ENCODE data around the gene COG2. TPM values are rescaled to one million over a fixed set of nuclear protein-coding genes. Genes with fewer than 3 reads are reported as not detected.

The COG2 gene
- total and polyA plus RNA-seq, 2 of the 13 experiments (the other 11 are each of a cell fraction or from before 2014, with no cell fraction given): 16.8 to 36.3 TPM

DNA sequence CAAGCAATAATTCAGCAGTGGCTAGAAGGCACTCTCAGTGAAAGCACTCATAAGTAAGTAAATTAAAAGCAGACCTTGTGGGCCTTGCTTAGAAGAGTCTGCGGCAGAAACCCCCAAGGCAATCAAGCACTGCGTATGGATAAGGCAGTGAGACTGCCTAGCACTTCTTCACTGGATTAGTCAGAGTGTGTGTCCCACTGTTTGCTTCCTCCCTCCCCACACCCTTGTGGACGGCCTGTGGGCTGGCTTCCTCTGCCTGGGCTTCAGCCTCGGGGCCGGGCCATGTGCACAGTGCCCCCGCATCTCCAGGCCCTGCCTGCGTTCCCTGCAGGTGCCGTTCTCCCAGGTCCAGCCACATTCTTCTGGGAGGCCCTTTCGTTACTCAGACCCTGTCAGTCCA is 47.8 kb downstream of the COG2 start:
- in situ Hi-C loops (cut with HindIII; ENCODE audit: extremely low pct_ligation_motif_present, low pct_unique_long_range_greater_than_20kb): no loop called here
- peaks cover 23 to 80% of the 10 kb centered on the region in 2 experiments for H3K36me3 ChIP-seq (replicated peaks in 1 of 2; ENCODE audit: control insufficient read depth in 1 of 2, insufficient read depth in 2 of 2, low read length in 2 of 2)

More for the DNA sequence above, 47.8 kb downstream of the COG2 start:
- H3K27ac ChIP-seq (ENCODE audit: extremely low read length, insufficient read depth, low read length): no peak overlapping the region
- ChIA-PET POLR2A (no interaction called here), CTCF (ENCODE audit: low intra/inter-chr PET ratio, low total read pairs) (no interaction called here)
- no peaks in the 10 kb centered on the region for H3K79me2 ChIP-seq (ENCODE audit: insufficient read depth, low read length)
- no peak overlapping the region for H3K4me2 ChIP-seq (ENCODE audit: low read depth, low read length)
- WGBS (ENCODE audit: low lambda C conversion rate): 97% methylated on average over 9 of the region's 9 CpGs
- TF ChIP-seq ESRRA (CRISPR knock-in tag; IDR thresholded peaks at IDR 0.05; ENCODE audit: low read depth) (no peak), MED8 (CRISPR knock-in tag; IDR thresholded peaks at IDR 0.05; ENCODE audit: insufficient replicate concordance) (no peak), ZNF549 (CRISPR knock-in tag; IDR thresholded peaks at IDR 0.05) (no peak), ZNF383 (CRISPR knock-in tag; IDR thresholded peaks at IDR 0.05; ENCODE audit: borderline replicate concordance) (no peak), MTF1 (CRISPR knock-in tag; IDR thresholded peaks at IDR 0.05) (no peak), ZNF430 (CRISPR knock-in tag; IDR thresholded peaks at IDR 0.05) (no peak), RFXANK (CRISPR knock-in tag; IDR thresholded peaks at IDR 0.05) (no peak), GABPB1 (CRISPR knock-in tag; IDR thresholded peaks at IDR 0.05) (no peak), KDM5A (IDR thresholded peaks at IDR 0.05; ENCODE audit: borderline replicate concordance, low read length) (no peak), GPN1 (CRISPR knock-in tag; IDR thresholded peaks at IDR 0.05; ENCODE audit: borderline replicate concordance) (no peak), CCDC6 (CRISPR knock-in tag; IDR thresholded peaks at IDR 0.05) (no peak), AGO1 (IDR thresholded peaks at IDR 0.05; ENCODE audit: low read depth, low read length, poor library complexity, severe bottlenecking) (no peak)
- TF ChIP-seq, protein P1, sequence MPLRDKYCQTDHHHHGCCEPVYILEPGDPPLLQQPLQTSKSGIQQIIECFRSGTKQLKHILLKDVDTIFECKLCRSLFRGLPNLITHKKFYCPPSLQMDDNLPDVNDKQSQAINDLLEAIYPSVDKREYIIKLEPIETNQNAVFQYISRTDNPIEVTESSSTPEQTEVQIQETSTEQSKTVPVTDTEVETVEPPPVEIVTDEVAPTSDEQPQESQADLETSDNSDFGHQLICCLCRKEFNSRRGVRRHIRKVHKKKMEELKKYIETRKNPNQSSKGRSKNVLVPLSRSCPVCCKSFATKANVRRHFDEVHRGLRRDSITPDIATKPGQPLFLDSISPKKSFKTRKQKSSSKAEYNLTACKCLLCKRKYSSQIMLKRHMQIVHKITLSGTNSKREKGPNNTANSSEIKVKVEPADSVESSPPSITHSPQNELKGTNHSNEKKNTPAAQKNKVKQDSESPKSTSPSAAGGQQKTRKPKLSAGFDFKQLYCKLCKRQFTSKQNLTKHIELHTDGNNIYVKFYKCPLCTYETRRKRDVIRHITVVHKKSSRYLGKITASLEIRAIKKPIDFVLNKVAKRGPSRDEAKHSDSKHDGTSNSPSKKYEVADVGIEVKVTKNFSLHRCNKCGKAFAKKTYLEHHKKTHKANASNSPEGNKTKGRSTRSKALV (CRISPR knock-in tag; IDR thresholded peaks at IDR 0.05): no peak
- TF ChIP-seq, protein P2, sequence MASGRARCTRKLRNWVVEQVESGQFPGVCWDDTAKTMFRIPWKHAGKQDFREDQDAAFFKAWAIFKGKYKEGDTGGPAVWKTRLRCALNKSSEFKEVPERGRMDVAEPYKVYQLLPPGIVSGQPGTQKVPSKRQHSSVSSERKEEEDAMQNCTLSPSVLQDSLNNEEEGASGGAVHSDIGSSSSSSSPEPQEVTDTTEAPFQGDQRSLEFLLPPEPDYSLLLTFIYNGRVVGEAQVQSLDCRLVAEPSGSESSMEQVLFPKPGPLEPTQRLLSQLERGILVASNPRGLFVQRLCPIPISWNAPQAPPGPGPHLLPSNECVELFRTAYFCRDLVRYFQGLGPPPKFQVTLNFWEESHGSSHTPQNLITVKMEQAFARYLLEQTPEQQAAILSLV (CRISPR knock-in tag; IDR thresholded peaks at IDR 0.05; ENCODE audit: borderline replicate concordance): no peak
- TF ChIP-seq, protein P3, sequence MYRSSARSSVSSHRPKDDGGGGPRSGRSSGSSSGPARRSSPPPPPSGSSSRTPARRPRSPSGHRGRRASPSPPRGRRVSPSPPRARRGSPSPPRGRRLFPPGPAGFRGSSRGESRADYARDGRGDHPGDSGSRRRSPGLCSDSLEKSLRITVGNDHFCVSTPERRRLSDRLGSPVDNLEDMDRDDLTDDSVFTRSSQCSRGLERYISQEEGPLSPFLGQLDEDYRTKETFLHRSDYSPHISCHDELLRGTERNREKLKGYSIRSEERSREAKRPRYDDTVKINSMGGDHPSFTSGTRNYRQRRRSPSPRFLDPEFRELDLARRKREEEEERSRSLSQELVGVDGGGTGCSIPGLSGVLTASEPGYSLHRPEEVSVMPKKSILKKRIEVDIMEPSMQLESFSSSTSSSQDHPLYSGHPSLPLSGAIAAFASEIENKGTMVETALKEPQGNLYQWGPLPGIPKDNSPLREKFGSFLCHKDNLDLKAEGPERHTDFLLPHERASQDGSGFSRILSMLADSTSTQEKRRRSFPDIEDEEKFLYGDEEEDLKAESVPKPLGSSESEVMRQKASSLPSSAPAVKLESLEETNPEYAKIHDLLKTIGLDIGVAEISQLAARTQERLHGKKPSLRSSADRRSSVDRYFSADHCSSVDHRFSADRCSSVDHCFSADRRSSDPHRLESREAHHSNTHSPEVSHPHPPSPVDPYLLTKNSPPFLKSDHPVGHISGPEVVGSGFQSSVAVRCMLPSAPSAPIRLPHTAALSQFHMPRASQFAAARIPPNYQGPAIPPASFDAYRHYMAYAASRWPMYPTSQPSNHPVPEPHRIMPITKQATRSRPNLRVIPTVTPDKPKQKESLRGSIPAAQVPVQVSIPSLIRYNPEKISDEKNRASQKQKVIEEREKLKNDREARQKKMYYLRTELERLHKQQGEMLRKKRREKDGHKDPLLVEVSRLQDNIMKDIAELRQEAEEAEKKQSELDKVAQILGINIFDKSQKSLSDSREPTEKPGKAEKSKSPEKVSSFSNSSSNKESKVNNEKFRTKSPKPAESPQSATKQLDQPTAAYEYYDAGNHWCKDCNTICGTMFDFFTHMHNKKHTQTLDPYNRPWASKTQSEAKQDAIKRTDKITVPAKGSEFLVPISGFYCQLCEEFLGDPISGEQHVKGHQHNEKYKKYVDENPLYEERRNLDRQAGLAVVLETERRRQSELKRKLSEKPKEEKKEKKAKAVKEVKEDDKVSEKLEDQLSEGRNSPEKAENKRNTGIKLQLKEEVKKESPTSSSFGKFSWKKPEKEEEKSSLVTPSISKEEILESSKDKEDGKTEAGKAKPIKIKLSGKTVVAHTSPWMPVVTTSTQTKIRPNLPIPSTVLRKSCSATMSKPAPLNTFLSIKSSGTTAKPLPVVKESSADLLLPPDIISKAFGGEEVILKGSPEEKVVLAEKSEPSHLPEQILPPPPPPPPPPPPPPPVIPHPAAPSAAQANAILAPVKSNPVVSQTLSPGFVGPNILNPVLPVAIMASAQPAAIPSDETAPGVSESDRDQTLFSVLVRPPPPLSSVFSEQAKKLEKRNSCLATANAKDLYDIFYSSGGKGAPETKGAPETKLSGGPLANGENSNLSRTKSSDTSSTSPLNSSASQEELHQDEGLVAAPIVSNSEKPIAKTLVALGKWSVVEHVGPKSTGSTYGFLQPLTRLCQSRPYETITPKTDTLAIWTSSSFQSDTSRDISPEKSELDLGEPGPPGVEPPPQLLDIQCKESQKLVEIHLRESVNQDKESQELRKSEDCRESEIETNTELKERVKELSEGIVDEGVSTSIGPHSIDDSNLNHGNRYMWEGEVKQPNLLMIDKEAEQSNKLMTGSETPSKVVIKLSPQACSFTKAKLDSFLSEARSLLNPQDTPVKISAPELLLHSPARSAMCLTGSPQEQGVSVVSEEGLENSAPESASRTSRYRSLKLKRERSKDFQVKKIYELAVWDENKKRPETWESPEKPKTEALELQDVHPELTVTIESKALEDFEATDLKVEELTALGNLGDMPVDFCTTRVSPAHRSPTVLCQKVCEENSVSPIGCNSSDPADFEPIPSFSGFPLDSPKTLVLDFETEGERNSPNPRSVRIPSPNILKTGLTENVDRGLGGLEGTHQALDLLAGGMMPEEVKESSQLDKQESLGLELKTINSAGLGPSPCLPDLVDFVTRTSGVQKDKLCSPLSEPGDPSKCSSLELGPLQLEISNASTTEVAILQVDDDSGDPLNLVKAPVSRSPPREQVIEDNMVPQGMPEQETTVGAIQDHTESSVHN (CRISPR knock-in tag; IDR thresholded peaks at IDR 0.05): no peak
- no peak overlapping the region for H2AFZ ChIP-seq (ENCODE audit: low read length)
- ATAC-seq (no peak), DNase-seq (ENCODE audit: low spot score) (no peak), FAIRE-seq (no peak)
- no TSS peak for BruUV-seq (replicated peaks)
- no peak overlapping the region for H3K9ac ChIP-seq (ENCODE audit: insufficient read depth, low read depth, low read length)
- no peaks in the 10 kb centered on the region for H4K20me1 ChIP-seq (ENCODE audit: insufficient read depth, low read length)
- intact Hi-C loops (cut with micrococcal nuclease; ENCODE audit: unreplicated experiment): no loop called here
- H3K27me3 ChIP-seq (ENCODE audit: control insufficient read depth in 1 of 2, insufficient read depth in 2 of 2, low read length in 2 of 2): no peaks in the 10 kb centered on the region
- no peak overlapping the region for H3K4me3 ChIP-seq (replicated peaks in 1 of 3; ENCODE audit: insufficient read depth in 1 of 3, low read depth in 2 of 3, low read length in 3 of 3)
- H3K4me1 ChIP-seq (ENCODE audit: insufficient read depth, low read length): peaks cover 7% of the 10 kb centered on the region; the same call in 1 of the 2 replicates
- H3K9me3 ChIP-seq (ENCODE audit: low read length): no peaks in the 10 kb centered on the region
